DND-41 (cell line): Measurements from ENCODE around the gene NCAM2.

Experiments used
- ATAC-seq: fragments of 200-7000 bp; cut with Tn5 transposase; 3 replicates; pipeline ENCODE4 v1.9.1; 2021; ENCODE audit warnings: low read depth; ENCODE audit not compliant: insufficient read depth
- DNase-seq: peaks from one replicate; pipeline ENCODE4 v3.0.0-alpha.2; 2020
- H2AFZ ChIP-seq: 2 replicates; pipeline ENCODE4 v1.6.0; 2012; ENCODE audit warnings: low read depth, low read length
- H3K27ac ChIP-seq: 2 replicates; pipeline ENCODE4 v1.5.1; 2012; ENCODE audit warnings: low read length, inconsistent platforms
- H3K27me3 ChIP-seq: fragments of 200-600 bp; sonication (generic); 2 replicates; pipeline ENCODE4 v1.6.0; 2012; ENCODE audit warnings: low read length, mild to moderate bottlenecking, inconsistent platforms; ENCODE audit not compliant: insufficient read depth, poor library complexity
- H3K36me3 ChIP-seq: 2 replicates; pipeline ENCODE4 v1.5.1; 2012; ENCODE audit warnings: low read length, inconsistent platforms; ENCODE audit not compliant: insufficient read depth
- H3K4me1 ChIP-seq: 2 replicates; pipeline ENCODE4 v1.5.1; 2012; ENCODE audit warnings: mild to moderate bottlenecking, low read length; ENCODE audit not compliant: insufficient read depth
- H3K4me2 ChIP-seq: 2 replicates; pipeline ENCODE4 v1.6.0; 2012; ENCODE audit warnings: mild to moderate bottlenecking, moderate library complexity, low read length, inconsistent platforms; ENCODE audit not compliant: insufficient read depth
- H3K4me3 ChIP-seq, 2 experiments: fragments of 200-600 bp in 1 of 2; shearing (Covaris generic) in 1 of 2; 2 replicates each; pipeline ENCODE4 v1.5.1; 2012 to 2016; ENCODE audit warnings: inconsistent platforms in 2 of 2, low read length in 2 of 2, mild to moderate bottlenecking in 2 of 2, low read depth in 1 of 2, moderate library complexity in 1 of 2
- H3K79me2 ChIP-seq: 2 replicates; pipeline ENCODE4 v1.6.0; 2012; ENCODE audit warnings: low read length, inconsistent platforms; ENCODE audit not compliant: insufficient read depth
- H3K9ac ChIP-seq: 2 replicates; pipeline ENCODE4 v1.6.0; 2012; ENCODE audit warnings: low read depth, mild to moderate bottlenecking, inconsistent platforms, low read length, moderate library complexity
- H3K9me3 ChIP-seq: 2 replicates; pipeline ENCODE4 v1.5.1; 2012; ENCODE audit warnings: low read length, moderate library complexity, mild to moderate bottlenecking, inconsistent platforms; ENCODE audit not compliant: insufficient read depth, severe bottlenecking
- H4K20me1 ChIP-seq: 2 replicates; pipeline ENCODE4 v1.6.0; 2012; ENCODE audit warnings: low read length; ENCODE audit not compliant: insufficient read depth
- EZH2 ChIP-seq: IDR thresholded peaks from 3 replicates; pipeline ENCODE4 v1.6.1; 2012; ENCODE audit warnings: borderline replicate concordance, low read depth, mild to moderate bottlenecking, moderate library complexity, low read length, inconsistent platforms; ENCODE audit not compliant: severe bottlenecking
- TF ChIP-seq, protein P1 (sequence below): IDR thresholded peaks from 2 replicates; pipeline ENCODE4 v1.5.1; 2012; ENCODE audit warnings: borderline replicate concordance, low read length, moderate library complexity, mild to moderate bottlenecking; ENCODE audit not compliant: poor library complexity, severe bottlenecking; ENCODE audit errors: extremely low read depth

Gene NCAM2

DNA sequence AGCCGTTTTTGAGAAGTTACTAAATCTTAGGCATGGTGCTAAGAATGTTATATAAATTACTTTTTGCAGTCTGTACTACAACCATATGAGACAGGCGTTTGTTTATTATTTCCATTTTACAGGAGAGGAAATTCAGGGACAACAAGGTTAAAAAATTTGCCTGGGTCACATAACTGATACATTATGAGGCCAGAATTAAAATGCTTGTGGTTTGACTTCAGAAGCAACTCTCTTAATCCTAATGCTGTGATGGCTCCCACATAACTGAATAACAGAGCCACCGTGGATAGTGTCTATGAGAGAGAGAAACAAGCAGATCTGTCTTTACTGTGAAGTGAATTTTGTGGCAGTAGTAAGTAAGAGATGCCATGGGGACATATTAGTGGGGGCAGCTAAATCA lies 184.9 kb downstream of the NCAM2 start:
- TF ChIP-seq, protein P1, sequence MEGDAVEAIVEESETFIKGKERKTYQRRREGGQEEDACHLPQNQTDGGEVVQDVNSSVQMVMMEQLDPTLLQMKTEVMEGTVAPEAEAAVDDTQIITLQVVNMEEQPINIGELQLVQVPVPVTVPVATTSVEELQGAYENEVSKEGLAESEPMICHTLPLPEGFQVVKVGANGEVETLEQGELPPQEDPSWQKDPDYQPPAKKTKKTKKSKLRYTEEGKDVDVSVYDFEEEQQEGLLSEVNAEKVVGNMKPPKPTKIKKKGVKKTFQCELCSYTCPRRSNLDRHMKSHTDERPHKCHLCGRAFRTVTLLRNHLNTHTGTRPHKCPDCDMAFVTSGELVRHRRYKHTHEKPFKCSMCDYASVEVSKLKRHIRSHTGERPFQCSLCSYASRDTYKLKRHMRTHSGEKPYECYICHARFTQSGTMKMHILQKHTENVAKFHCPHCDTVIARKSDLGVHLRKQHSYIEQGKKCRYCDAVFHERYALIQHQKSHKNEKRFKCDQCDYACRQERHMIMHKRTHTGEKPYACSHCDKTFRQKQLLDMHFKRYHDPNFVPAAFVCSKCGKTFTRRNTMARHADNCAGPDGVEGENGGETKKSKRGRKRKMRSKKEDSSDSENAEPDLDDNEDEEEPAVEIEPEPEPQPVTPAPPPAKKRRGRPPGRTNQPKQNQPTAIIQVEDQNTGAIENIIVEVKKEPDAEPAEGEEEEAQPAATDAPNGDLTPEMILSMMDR, result no peak
- no peak for TF ChIP-seq EZH2
- H3K4me1 ChIP-seq, result peaks cover 8% of the 10 kb centered on the region; the same call in 1 of the 2 replicates

DNA sequence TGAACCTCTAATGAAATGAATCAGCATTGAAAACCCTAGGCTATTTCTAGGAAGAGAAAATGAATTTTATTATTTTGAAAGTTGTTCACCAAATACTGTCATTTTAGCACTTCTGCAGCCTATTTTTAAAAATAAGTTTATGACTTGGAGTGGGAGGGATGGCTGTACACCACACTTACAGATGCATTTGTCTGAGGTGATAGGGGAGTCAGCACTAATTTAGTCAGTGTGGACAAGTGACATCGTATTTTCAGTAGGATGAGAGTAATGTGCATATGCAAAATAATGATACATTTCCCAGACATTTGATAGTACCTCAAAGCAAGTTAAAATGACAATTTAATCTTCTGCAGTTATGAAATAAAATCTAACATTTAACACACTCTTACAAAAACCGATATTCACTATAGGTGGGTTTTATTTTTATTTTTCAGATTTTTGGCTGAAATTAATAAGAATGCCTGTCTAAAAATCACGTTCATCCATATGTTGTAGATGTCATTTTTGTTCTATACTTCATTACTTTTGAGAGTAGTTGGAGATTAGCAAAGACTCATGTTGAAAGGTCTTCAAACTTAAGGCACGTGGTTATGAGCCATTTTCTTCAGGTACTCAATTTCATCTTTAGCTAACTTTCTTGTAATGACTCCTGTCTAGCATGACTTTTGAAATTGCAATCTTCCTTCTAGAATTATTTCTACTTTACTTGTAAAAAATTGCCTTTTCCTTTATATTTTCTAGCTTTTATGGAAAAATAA lies 186.7 kb downstream of the NCAM2 start:
- H2AFZ ChIP-seq, result no peak overlapping the region
- H3K79me2 ChIP-seq, result no peaks in the 10 kb centered on the region
- no peak overlapping the region for H3K4me2 ChIP-seq
- H3K4me1 ChIP-seq, result peaks cover 27% of the 10 kb centered on the region
- H3K27ac ChIP-seq, result no peak overlapping the region
- H3K4me3 ChIP-seq, result no peak overlapping the region
- no peaks in the 10 kb centered on the region for H3K27me3 ChIP-seq
- H4K20me1 ChIP-seq, result no peaks in the 10 kb centered on the region
- TF ChIP-seq, protein P1, result no peak
- no peak for TF ChIP-seq EZH2
- H3K36me3 ChIP-seq, result no peaks in the 10 kb centered on the region
- no peak overlapping the region for H3K9ac ChIP-seq
- DNase-seq (no peak), ATAC-seq (no peak)
- H3K9me3 ChIP-seq, result no peaks in the 10 kb centered on the region

More for the DNA sequence above, 184.9 kb downstream of the NCAM2 start:
- Histone ChIP-seq H3K79me2 (no peaks in the 10 kb centered on the region), H3K27me3 (no peaks in the 10 kb centered on the region), H3K36me3 (no peaks in the 10 kb centered on the region), H3K4me3 (no peak overlapping the region), H3K9ac (no peak overlapping the region), H3K27ac (no peak overlapping the region), H2AFZ (peak overlapping the region; percentile 23; the same call in 1 of the 2 replicates), H3K4me2 (no peak overlapping the region), H3K9me3 (no peaks in the 10 kb centered on the region), H4K20me1 (no peaks in the 10 kb centered on the region)
- ATAC-seq (no peak), DNase-seq (no peak)

DNA sequence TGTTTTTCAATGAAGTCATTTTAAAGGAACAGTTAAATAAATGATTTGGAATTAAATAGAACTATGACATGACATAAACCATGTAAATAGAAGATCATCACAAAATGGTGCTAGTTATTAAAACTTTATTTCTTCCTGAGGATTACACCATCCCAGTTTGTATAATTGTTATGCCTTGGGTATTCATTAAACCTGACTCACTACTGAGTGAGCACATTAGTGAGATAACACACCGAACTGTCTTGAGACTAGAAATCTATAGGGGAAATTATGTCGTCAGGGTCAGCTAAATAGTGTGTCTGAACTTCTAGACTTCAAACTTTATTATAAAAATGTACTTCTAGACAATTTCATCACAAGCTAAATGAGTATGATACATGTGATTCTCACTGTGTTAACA lies 189.4 kb downstream of the NCAM2 start:
- Histone ChIP-seq H3K4me3 (no peak overlapping the region), H3K4me2 (no peak overlapping the region)

More for the DNA sequence above, 189.4 kb downstream of the NCAM2 start:
- Histone ChIP-seq H3K36me3 (no peaks in the 10 kb centered on the region), H2AFZ (0 out of 2 replicates have a peak overlapping the region, but pooled peaks have one; percentile 14), H3K4me1 (peaks cover 36% of the 10 kb centered on the region), H3K27ac (peak overlapping the region; percentile 25; the same call in 1 of the 2 replicates), H3K27me3 (no peaks in the 10 kb centered on the region), H3K79me2 (no peaks in the 10 kb centered on the region), H3K9me3 (no peaks in the 10 kb centered on the region), H4K20me1 (no peaks in the 10 kb centered on the region), H3K9ac (no peak overlapping the region)
- ATAC-seq, result no peak
- TF ChIP-seq, protein P1, result no peak
- no peak for TF ChIP-seq EZH2
- DNase-seq, result no peak
